IPS DF 4.7 (cell line): ENCODE data around the gene KDM4B.
"Not testable (repeated sequence)": the region's sequence is repeated elsewhere in the genome, so short reads cannot be mapped to it uniquely, and the experiment has no call there.

ENCODE experiments used
- DNase-seq: peaks from one replicate; pipeline ENCODE4 v3.0.0-alpha.2; 2013; ENCODE audit warnings: low spot score; ENCODE audit errors: extremely low read depth

Gene KDM4B

GRCh38 chr19:4967738-4968461, 1.0 kb upstream of the KDM4B start:
- DNase-seq = no peak

- DNase-seq = no peak
Observed at GRCh38 chr19:4969292-4969771, 419 bp downstream of the KDM4B start.

GRCh38 chr19:4969772-4970531, 1.0 kb downstream of the KDM4B start:
- DNase-seq = no peak

GRCh38 chr19:4970558-4971423, 1.9 kb downstream of the KDM4B start:
- DNase-seq = no peak

GRCh38 chr19:4971424-4971793, 2.5 kb downstream of the KDM4B start:
- DNase-seq = no peak

- DNase-seq = no peak
Observed at GRCh38 chr19:4971816-4972495, 3.0 kb downstream of the KDM4B start.

GRCh38 chr19:4972509-4973230, 3.8 kb downstream of the KDM4B start:
- DNase-seq = no peak

GRCh38 chr19:4974880-4975469, 6.1 kb downstream of the KDM4B start:
- DNase-seq = no peak

GRCh38 chr19:4975601-4976000, 6.7 kb downstream of the KDM4B start:
- DNase-seq = not testable (repeated sequence)

- no peak for DNase-seq
Observed at GRCh38 chr19:4976401-4977298, 7.7 kb downstream of the KDM4B start.

- DNase-seq = no peak
Observed at GRCh38 chr19:4977299-4978174, 8.6 kb downstream of the KDM4B start.

GRCh38 chr19:4979211-4979807, 10.4 kb downstream of the KDM4B start:
- DNase-seq = no peak

- no peak for DNase-seq
Observed at GRCh38 chr19:4980067-4980466, 11.2 kb downstream of the KDM4B start.

GRCh38 chr19:4980838-4981680, 12.1 kb downstream of the KDM4B start:
- DNase-seq = no peak

GRCh38 chr19:4981681-4981958, 12.7 kb downstream of the KDM4B start:
- DNase-seq = no peak

- no peak for DNase-seq
Observed at GRCh38 chr19:4983346-4984105, 14.6 kb downstream of the KDM4B start.

- no peak for DNase-seq
Observed at GRCh38 chr19:4984106-4984380, 15.1 kb downstream of the KDM4B start.
